H9 (cell line): ENCODE measurements around the gene TIMM13. TPM values are rescaled to one million over a fixed set of nuclear protein-coding genes. Genes with fewer than 3 reads are reported as not detected.

ENCODE experiments used
- DNase-seq: peaks from one replicate; pipeline ENCODE4 v3.0.0-alpha.2; 2017
- H2AFZ ChIP-seq: one replicate; pipeline ENCODE4 v1.6.1; 2013; ENCODE audit warnings: mild to moderate bottlenecking, low read length, control low read depth, moderate library complexity
- H2AK5ac ChIP-seq: 2 replicates; pipeline ENCODE4 v1.6.1; 2013; ENCODE audit warnings: low read length, control low read depth, mixed read lengths; ENCODE audit not compliant: insufficient read length
- H2BK120ac ChIP-seq: one replicate; pipeline ENCODE4 v1.6.1; 2013; ENCODE audit warnings: low read depth, mild to moderate bottlenecking, low read length, control low read depth, inconsistent platforms; ENCODE audit not compliant: poor library complexity, severe bottlenecking
- H2BK12ac ChIP-seq: 2 replicates; pipeline ENCODE4 v1.6.1; 2013; ENCODE audit warnings: low read length, control low read depth, mixed read lengths, low read depth; ENCODE audit not compliant: insufficient read length
- H2BK15ac ChIP-seq: 2 replicates; pipeline ENCODE4 v1.6.1; 2013; ENCODE audit warnings: low read depth, low read length, control low read depth
- H2BK20ac ChIP-seq: one replicate; pipeline ENCODE4 v1.6.1; 2013; ENCODE audit warnings: low read depth, mild to moderate bottlenecking, low read length, control low read depth, inconsistent platforms; ENCODE audit not compliant: poor library complexity, severe bottlenecking
- H2BK5ac ChIP-seq: 2 replicates; pipeline ENCODE4 v1.6.1; 2013; ENCODE audit warnings: low read length, control low read depth, mixed read lengths; ENCODE audit not compliant: insufficient read length
- H3K14ac ChIP-seq: 2 replicates; pipeline ENCODE4 v1.6.1; 2013; ENCODE audit warnings: low read length, control low read depth; ENCODE audit not compliant: insufficient read depth
- H3K18ac ChIP-seq: 2 replicates; pipeline ENCODE4 v1.6.1; 2013; ENCODE audit warnings: low read depth, mild to moderate bottlenecking, mixed read lengths, low read length, control low read depth; ENCODE audit not compliant: insufficient read length
- H3K23ac ChIP-seq: 2 replicates; pipeline ENCODE4 v1.6.1; 2013; ENCODE audit warnings: low read length, control low read depth, mixed read lengths, low read depth; ENCODE audit not compliant: insufficient read length
- H3K23me2 ChIP-seq: 2 replicates; pipeline ENCODE4 v1.6.1; 2013; ENCODE audit warnings: low read depth, mild to moderate bottlenecking, mixed read lengths, low read length, control low read depth; ENCODE audit not compliant: insufficient read length, poor library complexity, severe bottlenecking
- H3K27ac ChIP-seq: 2 replicates; pipeline ENCODE4 v1.5.1; 2013; ENCODE audit warnings: low read length, control low read depth, mixed read lengths, low read depth; ENCODE audit not compliant: insufficient read length
- H3K27me3 ChIP-seq: 2 replicates; pipeline ENCODE4 v1.6.1; 2013; ENCODE audit warnings: low read length, control low read depth, inconsistent platforms; ENCODE audit not compliant: insufficient read depth
- H3K4ac ChIP-seq: 2 replicates; pipeline ENCODE4 v1.6.1; 2013; ENCODE audit warnings: low read depth, mild to moderate bottlenecking, control low read depth, inconsistent platforms, low read length, moderate library complexity
- H3K4me1 ChIP-seq: 2 replicates; pipeline ENCODE4 v1.6.1; 2013; ENCODE audit warnings: low read length, control low read depth, inconsistent platforms; ENCODE audit not compliant: insufficient read depth
- H3K4me2 ChIP-seq: 2 replicates; pipeline ENCODE4 v1.6.1; 2013; ENCODE audit warnings: low read length, control low read depth, mixed read lengths; ENCODE audit not compliant: insufficient read length, insufficient read depth
- H3K56ac ChIP-seq: 2 replicates; pipeline ENCODE4 v1.6.1; 2013; ENCODE audit warnings: low read depth, mild to moderate bottlenecking, mixed read lengths, low read length, control low read depth; ENCODE audit not compliant: insufficient read length
- H3K79me1 ChIP-seq: 2 replicates; pipeline ENCODE4 v1.6.1; 2013; ENCODE audit warnings: low read depth, mild to moderate bottlenecking, moderate library complexity, low read length, control low read depth, inconsistent platforms; ENCODE audit not compliant: insufficient read depth, poor library complexity, severe bottlenecking
- H3K79me2 ChIP-seq: 2 replicates; pipeline ENCODE4 v1.6.1; 2013; ENCODE audit warnings: low read length, control low read depth, inconsistent platforms; ENCODE audit not compliant: insufficient read depth
- H3K9ac ChIP-seq: 2 replicates; pipeline ENCODE4 v1.6.1; 2013; ENCODE audit warnings: low read length, control low read depth, mixed read lengths; ENCODE audit not compliant: insufficient read length; ENCODE audit errors: extremely low read depth
- H3K9me3 ChIP-seq: one replicate; pipeline ENCODE4 v1.6.1; 2013; ENCODE audit warnings: low read depth, low read length, inconsistent platforms; ENCODE audit not compliant: control insufficient read depth
- H3T11ph ChIP-seq: one replicate; pipeline ENCODE4 v1.6.1; 2013; ENCODE audit warnings: mild to moderate bottlenecking, low read length, control low read depth, inconsistent platforms
- H4K20me1 ChIP-seq: one replicate; pipeline ENCODE4 v1.6.1; 2013; ENCODE audit not compliant: control insufficient read depth, insufficient read length, insufficient read depth
- H4K5ac ChIP-seq: 2 replicates; pipeline ENCODE4 v1.6.1; 2013; ENCODE audit warnings: low read depth, mild to moderate bottlenecking, mixed read lengths, low read length, control low read depth; ENCODE audit not compliant: insufficient read length
- H4K8ac ChIP-seq: replicated peaks from 2 replicates; pipeline ENCODE4 v1.6.1; 2013; ENCODE audit warnings: low read length, control low read depth, mixed read lengths, low read depth; ENCODE audit not compliant: insufficient read length
- H4K91ac ChIP-seq: 2 replicates; pipeline ENCODE4 v1.6.1; 2013; ENCODE audit warnings: low read depth, mild to moderate bottlenecking, moderate library complexity, mixed read lengths, low read length, control low read depth; ENCODE audit not compliant: insufficient read length
- H3K27ac Mint-ChIP-seq, 3 experiments: 2 replicates in 2 of 3; 3 replicates in 1 of 3; pipeline ENCODE4 v1.8.0; 2020 to 2021; ENCODE audit warnings: mixed read lengths in 3 of 3, mild to moderate bottlenecking in 1 of 3, moderate library complexity in 1 of 3
- H3K27me3 Mint-ChIP-seq: 2 replicates; pipeline ENCODE4 v1.8.0; 2021; ENCODE audit warnings: low read depth, mild to moderate bottlenecking, moderate library complexity, mixed read lengths
- H3K36me3 Mint-ChIP-seq, 3 experiments: 2 replicates in 2 of 3; 3 replicates in 1 of 3; pipeline ENCODE4 v1.8.0; 2020 to 2021; ENCODE audit warnings: low read depth in 3 of 3, mixed read lengths in 3 of 3; ENCODE audit not compliant: insufficient read depth in 1 of 3
- H3K4me1 Mint-ChIP-seq, 2 experiments: 2 replicates each; pipeline ENCODE4 v1.8.0; 2020; ENCODE audit warnings: mixed read lengths in 2 of 2
- H3K4me3 Mint-ChIP-seq, 2 experiments: 2 replicates in 1 of 2; 3 replicates in 1 of 2; pipeline ENCODE4 v1.8.0; 2020 to 2021; ENCODE audit warnings: mild to moderate bottlenecking in 2 of 2, mixed read lengths in 2 of 2, moderate library complexity in 1 of 2
- H3K9me3 Mint-ChIP-seq, 2 experiments: 2 replicates in 1 of 2; 3 replicates in 1 of 2; pipeline ENCODE4 v1.8.0; 2020; ENCODE audit warnings: mild to moderate bottlenecking in 2 of 2, mixed read lengths in 2 of 2, moderate library complexity in 1 of 2
- WGBS: extraction: QIAGEN DNeasy Blood & Tissue Kit; methylation state at CpG from one replicate; pipeline ENCODE4 v1.1.7; 2013; ENCODE audit warnings: missing lambda C conversion rate, low lambda C conversion rate, mixed read lengths; ENCODE audit not compliant: insufficient read length; ENCODE audit errors: extremely low coverage; 5-methylcytosine and 5-hydroxymethylcytosine counted together
- total RNA-seq: library from RNA; stranded (reverse); gene quantifications from 2 replicates; pipeline ENCODE4 v1.2.1, GENCODE V29; 2021
- TF ChIP-seq, protein P1 (sequence below): fragments of 200-600 bp; sonication (generic); conservative IDR thresholded peaks from 3 replicates; pipeline ENCODE4 v1.8.0; 2021; ENCODE audit warnings: antibody characterized with exemption, mild to moderate bottlenecking

TIMM13 gene
- total RNA-seq, 1 experiment from 2014 or later = 214 TPM

DNA sequence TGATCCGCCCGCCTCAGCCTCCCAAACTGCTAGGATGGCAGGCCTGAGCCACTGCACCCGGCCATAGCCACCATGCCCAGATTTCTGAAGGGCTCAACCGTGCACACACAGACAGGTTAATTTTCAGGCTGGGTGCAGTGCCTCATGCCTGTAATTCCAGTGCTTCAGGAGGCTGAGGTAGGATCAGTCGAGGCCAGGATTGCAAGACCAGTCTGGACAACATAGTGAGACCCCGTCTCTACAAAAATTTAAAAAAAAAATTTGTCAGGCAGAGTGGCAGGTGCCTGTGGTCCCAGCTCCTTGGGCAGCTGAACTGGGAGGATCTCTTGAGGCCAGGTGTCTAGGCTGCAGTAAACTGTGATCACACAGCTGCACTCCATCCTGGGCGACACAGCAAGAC is 7.6 kb downstream of the TIMM13 start:
- Histone ChIP-seq H4K5ac (no peak overlapping the region), H3K79me1 (no peaks in the 10 kb centered on the region), H4K8ac (no peak overlapping the region), H3K4ac (no peak overlapping the region), H3K79me2 (no peaks in the 10 kb centered on the region), H2AFZ (no peak overlapping the region), H3K14ac (no peak overlapping the region), H2AK5ac (no peak overlapping the region), H3T11ph (no peak overlapping the region), H3K23ac (no peak overlapping the region), H3K27ac (no peak overlapping the region), H4K91ac (no peak overlapping the region), H2BK120ac (no peak overlapping the region), H2BK20ac (no peak overlapping the region), H4K20me1 (no peaks in the 10 kb centered on the region), H2BK15ac (no peak overlapping the region), H3K27me3 (no peaks in the 10 kb centered on the region), H3K4me1 (no peaks in the 10 kb centered on the region), H2BK5ac (no peak overlapping the region), H3K18ac (no peak overlapping the region), H3K9me3 (no peaks in the 10 kb centered on the region), H3K23me2 (no peaks in the 10 kb centered on the region), H3K4me2 (no peak overlapping the region), H3K9ac (no peak overlapping the region), H3K56ac (no peak overlapping the region), H2BK12ac (no peak overlapping the region)
- TF ChIP-seq, protein P1, sequence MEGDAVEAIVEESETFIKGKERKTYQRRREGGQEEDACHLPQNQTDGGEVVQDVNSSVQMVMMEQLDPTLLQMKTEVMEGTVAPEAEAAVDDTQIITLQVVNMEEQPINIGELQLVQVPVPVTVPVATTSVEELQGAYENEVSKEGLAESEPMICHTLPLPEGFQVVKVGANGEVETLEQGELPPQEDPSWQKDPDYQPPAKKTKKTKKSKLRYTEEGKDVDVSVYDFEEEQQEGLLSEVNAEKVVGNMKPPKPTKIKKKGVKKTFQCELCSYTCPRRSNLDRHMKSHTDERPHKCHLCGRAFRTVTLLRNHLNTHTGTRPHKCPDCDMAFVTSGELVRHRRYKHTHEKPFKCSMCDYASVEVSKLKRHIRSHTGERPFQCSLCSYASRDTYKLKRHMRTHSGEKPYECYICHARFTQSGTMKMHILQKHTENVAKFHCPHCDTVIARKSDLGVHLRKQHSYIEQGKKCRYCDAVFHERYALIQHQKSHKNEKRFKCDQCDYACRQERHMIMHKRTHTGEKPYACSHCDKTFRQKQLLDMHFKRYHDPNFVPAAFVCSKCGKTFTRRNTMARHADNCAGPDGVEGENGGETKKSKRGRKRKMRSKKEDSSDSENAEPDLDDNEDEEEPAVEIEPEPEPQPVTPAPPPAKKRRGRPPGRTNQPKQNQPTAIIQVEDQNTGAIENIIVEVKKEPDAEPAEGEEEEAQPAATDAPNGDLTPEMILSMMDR = no peak
- Mint-ChIP-seq H3K27me3 (no peaks in the 10 kb centered on the region; the same call in 1 of the 2 replicates), H3K27ac (no peak overlapping the region), H3K4me3 (no peak overlapping the region), H3K36me3 (peaks cover 5 to 19% (median 6%) of the 10 kb centered on the region in 3 experiments; a peak in 6 of 7 replicates), H3K4me1 (0 out of 4 replicates have a peak, but pooled peaks cover 0 to 4% of the 10 kb centered on the region in 2 experiments), H3K9me3 (no peaks in the 10 kb centered on the region)
- DNase-seq = no peak
- no CpG with 5 or more reads among the region's 7 CpGs for WGBS
